CD4-positive, CD25-positive, alpha-beta regulatory T cell (primary cell): ENCODE results near the gene GSTO2. TPM values are rescaled to one million over a fixed set of nuclear protein-coding genes. Genes with fewer than 3 reads are reported as not detected.

Experiments
- ATAC-seq, 2 donors: fragments of 150-1000 bp; cut with Tn5 transposase; one replicate each; pipeline ENCODE4 v1.10.0; 2021; ENCODE audit warnings: low read depth in 2 of 2, moderate number of reproducible peaks in 2 of 2, moderate library complexity in 1 of 2
- DNase-seq, 3 donors: peaks; one replicate each; pipeline versions ENCODE4 v3.0.0 to v3.0.0-alpha.2; 2012 to 2022; ENCODE audit warnings: mixed read lengths in 1 of 3
- H3K27ac ChIP-seq: one replicate; pipeline ENCODE4 v1.7.0; 2013; ENCODE audit warnings: mild to moderate bottlenecking, low read length; ENCODE audit not compliant: insufficient read depth, poor library complexity, severe bottlenecking
- H3K27me3 ChIP-seq: one replicate; pipeline ENCODE4 v1.7.0; 2013; ENCODE audit warnings: low read length; ENCODE audit not compliant: control insufficient read depth, insufficient read depth
- H3K36me3 ChIP-seq: one replicate; pipeline ENCODE4 v1.7.0; 2013; ENCODE audit warnings: mild to moderate bottlenecking, low read length, moderate library complexity; ENCODE audit not compliant: control insufficient read depth, insufficient read depth
- H3K4me1 ChIP-seq: 2 replicates; pipeline ENCODE4 v1.7.0; 2013; ENCODE audit warnings: mild to moderate bottlenecking, low read length; ENCODE audit not compliant: insufficient read depth, control insufficient read depth, poor library complexity, severe bottlenecking
- H3K4me3 ChIP-seq: one replicate; pipeline ENCODE4 v1.7.0; 2013; ENCODE audit warnings: low read depth, mild to moderate bottlenecking, low read length, moderate library complexity
- H3K9me3 ChIP-seq, 2 experiments: 1 replicate in 1 of 2; 2 replicates in 1 of 2; pipeline ENCODE4 v1.7.0; 2013; ENCODE audit warnings: low read length in 2 of 2, mild to moderate bottlenecking in 1 of 2, moderate library complexity in 1 of 2; ENCODE audit not compliant: control insufficient read depth in 2 of 2
- H3K27ac Mint-ChIP-seq, 3 donors: one replicate each; pipeline ENCODE4 v1.8.0; 2020 to 2022; ENCODE audit warnings: mild to moderate bottlenecking in 3 of 3, mixed read lengths in 3 of 3, moderate library complexity in 2 of 3
- H3K27me3 Mint-ChIP-seq: one replicate; pipeline ENCODE4 v1.8.0; 2022; ENCODE audit warnings: mild to moderate bottlenecking, mixed read lengths
- H3K36me3 Mint-ChIP-seq: one replicate; pipeline ENCODE4 v1.8.0; 2020; ENCODE audit warnings: mixed read lengths
- H3K4me1 Mint-ChIP-seq, 4 donors: one replicate each; pipeline ENCODE4 v1.8.0; 2020 to 2022; ENCODE audit warnings: mixed read lengths in 4 of 4, mild to moderate bottlenecking in 1 of 4
- H3K4me3 Mint-ChIP-seq, 4 donors: one replicate each; pipeline ENCODE4 v1.8.0; 2020 to 2022; ENCODE audit warnings: mild to moderate bottlenecking in 4 of 4, mixed read lengths in 4 of 4, moderate library complexity in 3 of 4
- H3K9me3 Mint-ChIP-seq, 7 donors: one replicate each; pipeline ENCODE4 v1.8.0; 2020 to 2022; ENCODE audit warnings: mixed read lengths in 7 of 7, mild to moderate bottlenecking in 3 of 7, moderate library complexity in 2 of 7
- polyA plus RNA-seq, 4 donors: library from polyadenylated mRNA; unstranded; fragments of 300-500 nt; fragmentation: Illumina TruSeq; gene quantifications; one replicate each; pipeline ENCODE4 v1.2.3, GENCODE V29; 2021
- total RNA-seq: library from RNA; stranded (reverse); gene quantifications from one replicate; pipeline ENCODE4 v1.2.3, GENCODE V29; 2022

The GSTO2 gene
- total and polyA plus RNA-seq, 5 donors from 2014 or later = 0.35 to 3.6 (median 1.4) TPM

GRCh38 chr10:104299031-104299904 is 30.3 kb downstream of the GSTO2 start:
- no peak for ATAC-seq
- peak overlapping the region in 2 of 3 donors; percentile 33 to 39 for H3K27ac Mint-ChIP-seq

GRCh38 chr10:104300002-104300735 is 31.2 kb downstream of the GSTO2 start:
- Mint-ChIP-seq H3K9me3 (no peaks in the 10 kb centered on the region), H3K4me1 (peaks cover 4 to 8% (median 7%) of the 10 kb centered on the region in 4 donors), H3K4me3 (no peak overlapping the region), H3K27me3 (peaks cover 29% of the 10 kb centered on the region), H3K27ac (peak overlapping the region in 1 of 3 donors; percentile 39), H3K36me3 (no peaks in the 10 kb centered on the region)
- Histone ChIP-seq H3K36me3 (no peaks in the 10 kb centered on the region), H3K27me3 (peaks cover 7% of the 10 kb centered on the region), H3K27ac (no peak overlapping the region), H3K9me3 (no peaks in the 10 kb centered on the region), H3K4me3 (no peak overlapping the region), H3K4me1 (no peaks in the 10 kb centered on the region)
- no peak for ATAC-seq
- no peak for DNase-seq

More at GRCh38 chr10:104299031-104299904, 30.3 kb downstream of the GSTO2 start:
- H3K36me3 ChIP-seq = no peaks in the 10 kb centered on the region
- H3K4me1 ChIP-seq = no peaks in the 10 kb centered on the region
- Mint-ChIP-seq H3K9me3 (no peaks in the 10 kb centered on the region), H3K36me3 (no peaks in the 10 kb centered on the region), H3K27me3 (peaks cover 38% of the 10 kb centered on the region), H3K4me3 (no peak overlapping the region), H3K4me1 (peaks cover 4 to 8% (median 7%) of the 10 kb centered on the region in 4 donors)
- peaks cover 7% of the 10 kb centered on the region for H3K27me3 ChIP-seq
- DNase-seq = no peak
- no peak overlapping the region for H3K4me3 ChIP-seq
- H3K27ac ChIP-seq = no peak overlapping the region
- no peaks in the 10 kb centered on the region for H3K9me3 ChIP-seq

GRCh38 chr10:104300736-104301292 is 31.8 kb downstream of the GSTO2 start:
- DNase-seq (peak in 1 of 3 donors; percentile 41), ATAC-seq (peak in 1 of 2 donors; percentile 14)
- peaks cover 26% of the 10 kb centered on the region for H3K27me3 Mint-ChIP-seq
- no peaks in the 10 kb centered on the region for H3K36me3 Mint-ChIP-seq
- H3K27ac Mint-ChIP-seq = no peak overlapping the region
- H3K9me3 Mint-ChIP-seq = no peaks in the 10 kb centered on the region
- Histone ChIP-seq H3K4me1 (peaks cover 2% of the 10 kb centered on the region), H3K27ac (no peak overlapping the region), H3K27me3 (peaks cover 7% of the 10 kb centered on the region), H3K36me3 (no peaks in the 10 kb centered on the region), H3K4me3 (no peak overlapping the region), H3K9me3 (no peaks in the 10 kb centered on the region)
- no peak overlapping the region for H3K4me3 Mint-ChIP-seq
- H3K4me1 Mint-ChIP-seq = peaks cover 7 to 11% (median 9%) of the 10 kb centered on the region in 4 donors

- Histone ChIP-seq H3K36me3 (no peaks in the 10 kb centered on the region), H3K27ac (no peak overlapping the region), H3K4me1 (peaks cover 4% of the 10 kb centered on the region), H3K4me3 (no peak overlapping the region), H3K9me3 (no peaks in the 10 kb centered on the region), H3K27me3 (peaks cover 7% of the 10 kb centered on the region)
- H3K4me3 Mint-ChIP-seq = no peak overlapping the region
- no peak for DNase-seq
- H3K9me3 Mint-ChIP-seq = no peaks in the 10 kb centered on the region
- peaks cover 29% of the 10 kb centered on the region for H3K27me3 Mint-ChIP-seq
- H3K4me1 Mint-ChIP-seq = peaks cover 11 to 16% (median 14%) of the 10 kb centered on the region in 4 donors
- H3K36me3 Mint-ChIP-seq = no peaks in the 10 kb centered on the region
- no peak overlapping the region for H3K27ac Mint-ChIP-seq
- ATAC-seq = no peak
Measured at GRCh38 chr10:104301907-104302690, 33.1 kb downstream of the GSTO2 start.

- Histone ChIP-seq H3K4me3 (no peak overlapping the region), H3K27me3 (peaks cover 7% of the 10 kb centered on the region), H3K36me3 (no peaks in the 10 kb centered on the region), H3K4me1 (peaks cover 16% of the 10 kb centered on the region), H3K27ac (no peak overlapping the region), H3K9me3 (no peaks in the 10 kb centered on the region)
- ATAC-seq = no peak
- Mint-ChIP-seq H3K27ac (no peak overlapping the region), H3K4me1 (peaks cover 16 to 33% (median 29%) of the 10 kb centered on the region in 4 donors), H3K9me3 (no peaks in the 10 kb centered on the region), H3K4me3 (no peak overlapping the region), H3K36me3 (no peaks in the 10 kb centered on the region), H3K27me3 (peaks cover 28% of the 10 kb centered on the region)
- DNase-seq = no peak
Measured at GRCh38 chr10:104303594-104304355, 34.8 kb downstream of the GSTO2 start.

GRCh38 chr10:104304356-104304745 is 35.4 kb downstream of the GSTO2 start:
- no peaks in the 10 kb centered on the region for H3K36me3 ChIP-seq
- no peak overlapping the region for H3K27ac ChIP-seq
- no peaks in the 10 kb centered on the region for H3K36me3 Mint-ChIP-seq
- ATAC-seq = no peak
- H3K27me3 ChIP-seq = peaks cover 7% of the 10 kb centered on the region
- no peak for DNase-seq
- H3K4me3 ChIP-seq = no peak overlapping the region
- no peak overlapping the region for H3K4me3 Mint-ChIP-seq
- no peaks in the 10 kb centered on the region for H3K9me3 Mint-ChIP-seq
- H3K27ac Mint-ChIP-seq = no peak overlapping the region
- peaks cover 22% of the 10 kb centered on the region for H3K27me3 Mint-ChIP-seq
- H3K9me3 ChIP-seq = no peaks in the 10 kb centered on the region
- H3K4me1 ChIP-seq = peaks cover 21% of the 10 kb centered on the region
- peaks cover 20 to 37% (median 32%) of the 10 kb centered on the region in 4 donors for H3K4me1 Mint-ChIP-seq
